HepG2 (cell line): Measurements from ENCODE around the gene ARHGAP20. TPM values are rescaled to one million over a fixed set of nuclear protein-coding genes. Genes with fewer than 3 reads are reported as not detected.
A peak's percentile ranks its signal among the peaks of the same experiment; 100 is the strongest.

ENCODE experiments used
- ATAC-seq: fragments of 200-7000 bp; cut with Tn5 transposase; 3 replicates; pipeline ENCODE4 v1.9.1; 2020; ENCODE audit warnings: mild to moderate bottlenecking, moderate library complexity
- BruUV-seq: library from RNA; stranded (reverse); fragments of 400-500 nt; replicated peaks from 2 replicates; lab custom pipeline; 2021; lab: Mats Ljungman, UMichigan
- CTCF ChIA-PET: fragments of 300-600 bp; formaldehyde crosslinking; extraction: SDS; loops from one replicate; lab custom pipeline; 2021; ENCODE audit warnings: low total read pairs, inconsistent platforms, low intra/inter-chr PET ratio; lab: Yijun Ruan, JAX
- POLR2A ChIA-PET: fragments of 350-600 bp; sonication (Branson Sonifier 250); formaldehyde crosslinking; loops from one replicate; lab custom pipeline; 2020; ENCODE audit warnings: antibody characterized with exemption, inconsistent platforms; lab: Yijun Ruan, JAX
- DNase-seq: peaks from one replicate; pipeline ENCODE4 v3.0.0-alpha.2; 2015; ENCODE audit warnings: low spot score
- FAIRE-seq: peaks from 3 replicates; lab custom pipeline; 2011; peaks lifted over from hg19 to GRCh38; lab: Jason Lieb, UNC
- H2AFZ ChIP-seq: one replicate; pipeline ENCODE4 v1.6.1; 2011; ENCODE audit warnings: low read length, inconsistent platforms
- H3K27ac ChIP-seq: fragments of 300-600 bp; 3 replicates; pipeline ENCODE4 v1.8.0; 2011; ENCODE audit warnings: mixed run types, mild to moderate bottlenecking, mixed read lengths, low read length, inconsistent platforms; ENCODE audit not compliant: insufficient read depth; ENCODE audit errors: extremely low read length
- H3K27me3 ChIP-seq, 2 experiments: fragments of 200-600 bp in 1 of 2; 2 replicates in 1 of 2; 3 replicates in 1 of 2; pipeline versions ENCODE4 v1.6.0 to v1.8.0; 2011; ENCODE audit warnings: low read length in 2 of 2, mild to moderate bottlenecking in 2 of 2, moderate library complexity in 2 of 2, inconsistent platforms in 1 of 2; ENCODE audit not compliant: insufficient read depth in 2 of 2, control insufficient read depth in 1 of 2
- H3K36me3 ChIP-seq, 2 experiments: fragments of 200-600 bp in 1 of 2; replicated peaks in 1 of 2; 2 replicates in 1 of 2; 3 replicates in 1 of 2; pipeline versions ENCODE4 v1.5.1 to v1.8.0; 2011; ENCODE audit warnings: low read length in 2 of 2, inconsistent platforms in 1 of 2; ENCODE audit not compliant: insufficient read depth in 2 of 2, control insufficient read depth in 1 of 2
- H3K4me1 ChIP-seq: 2 replicates; pipeline ENCODE4 v1.5.1; 2012; ENCODE audit warnings: low read length, inconsistent platforms; ENCODE audit not compliant: insufficient read depth
- H3K4me2 ChIP-seq: 2 replicates; pipeline ENCODE4 v1.6.0; 2011; ENCODE audit warnings: low read depth, low read length, inconsistent platforms
- H3K4me3 ChIP-seq, 3 experiments: fragments of 200-600 bp in 1 of 3; sonication (generic), shearing (Covaris generic) in 1 of 3; replicated peaks in 1 of 3; 2 replicates each; pipeline ENCODE4 v1.5.1; 2011 to 2016; ENCODE audit warnings: low read length in 3 of 3, inconsistent platforms in 2 of 3, low read depth in 2 of 3, mild to moderate bottlenecking in 2 of 3, control low read depth in 1 of 3, mixed read lengths in 1 of 3; ENCODE audit not compliant: insufficient read depth in 1 of 3
- H3K79me2 ChIP-seq: one replicate; pipeline ENCODE4 v1.6.1; 2011; ENCODE audit warnings: low read length, inconsistent platforms; ENCODE audit not compliant: insufficient read depth
- H3K9ac ChIP-seq: 2 replicates; pipeline ENCODE4 v1.6.0; 2011; ENCODE audit warnings: mild to moderate bottlenecking, low read depth, low read length, inconsistent platforms; ENCODE audit not compliant: insufficient read depth
- H3K9me3 ChIP-seq: 2 replicates; pipeline ENCODE4 v1.5.1; 2012; ENCODE audit warnings: mild to moderate bottlenecking, low read length
- H4K20me1 ChIP-seq: 2 replicates; pipeline ENCODE4 v1.6.0; 2011; ENCODE audit warnings: inconsistent platforms, mild to moderate bottlenecking, low read length, moderate library complexity; ENCODE audit not compliant: insufficient read depth
- AKAP8 ChIP-seq: sonication (generic); formaldehyde crosslinking; IDR thresholded peaks from 2 replicates; pipeline ENCODE4 v1.5.1; 2020; ENCODE audit warnings: mild to moderate bottlenecking, missing genetic modification reagents
- EZH2 ChIP-seq: conservative IDR thresholded peaks from 2 replicates; pipeline ENCODE4 v1.6.1; 2012; ENCODE audit warnings: mild to moderate bottlenecking, low read depth, low read length, moderate library complexity
- JUND ChIP-seq: sonication (generic); formaldehyde crosslinking; IDR thresholded peaks from 2 replicates; pipeline ENCODE4 v1.8.0; 2022; ENCODE audit warnings: mild to moderate bottlenecking, missing genetic modification reagents
- MAFG ChIP-seq: sonication (generic); formaldehyde crosslinking; IDR thresholded peaks from 2 replicates; pipeline ENCODE4 v1.5.1; 2020; ENCODE audit warnings: mild to moderate bottlenecking, missing genetic modification reagents
- RARA ChIP-seq: IDR thresholded peaks from 2 replicates; pipeline ENCODE4 v1.6.1; 2016; ENCODE audit warnings: missing genetic modification reagents, missing compliant biosample characterization
- ZNF354B ChIP-seq: sonication (generic); formaldehyde crosslinking; IDR thresholded peaks from 2 replicates; pipeline ENCODE4 v1.8.0; 2022; ENCODE audit warnings: mild to moderate bottlenecking, missing genetic modification reagents
- WGBS: methylation state at CpG from one replicate; pipeline ENCODE4 v1.1.6; 2017; ENCODE audit warnings: low lambda C conversion rate; 5-methylcytosine and 5-hydroxymethylcytosine counted together
- in situ Hi-C: cut with HindIII; loops from 2 replicates; pipeline ENCODE4 v1.10.0; 2017; ENCODE audit warnings: low pct_unique_long_range_greater_than_20kb; ENCODE audit not compliant: extremely low pct_ligation_motif_present
- intact Hi-C: fragments of 100-400 bp; cut with micrococcal nuclease; formaldehyde crosslinking; loops from one replicate; pipeline ENCODE4 v1.10.0; 2022; ENCODE audit not compliant: unreplicated experiment
- polyA plus RNA-seq, 8 experiments: library from polyadenylated mRNA; depleted of rRNA in 3 of 8; stranded (reverse) in 7 of 8; unstranded in 1 of 8; fragments of >200 nt; fragmentation: Illumina TruSeq in 4 of 8; extraction: Trizol in 4 of 8; gene quantifications; 2 replicates each; pipeline versions ENCODE4 v1.2.1 to v1.2.3, GENCODE V29; 2011 to 2016; ENCODE audit warnings: low read depth in 4 of 8, missing spikeins in 1 of 8, mixed read lengths in 1 of 8; ENCODE audit not compliant: insufficient read depth in 1 of 8
- total RNA-seq, 5 experiments: library from RNA; depleted of rRNA; stranded (reverse); fragments of >200 nt; fragmentation: Illumina TruSeq; extraction: Trizol; gene quantifications; 2 replicates each; pipeline ENCODE4 v1.2.3, GENCODE V29; 2016; ENCODE audit warnings: low read depth in 1 of 5

ARHGAP20 gene
- total and polyA plus RNA-seq, 2 of the 13 experiments (the other 11 are each of a cell fraction or from before 2014, with no cell fraction given), result not detected

- Histone ChIP-seq H3K9me3 (no peaks in the 10 kb centered on the region), H3K4me2 (no peak overlapping the region), H2AFZ (no peak overlapping the region), H4K20me1 (no peaks in the 10 kb centered on the region), H3K27me3 (peaks cover 2 to 44% of the 10 kb centered on the region in 2 experiments; a peak in 3 of 5 replicates), H3K36me3 (no peaks in the 10 kb centered on the region), H3K4me1 (no peaks in the 10 kb centered on the region), H3K79me2 (no peaks in the 10 kb centered on the region), H3K4me3 (no peak overlapping the region), H3K9ac (no peak overlapping the region), H3K27ac (no peak overlapping the region)
- in situ Hi-C loops, result no loop called here
- 32% methylated on average over 20 of the region's 33 CpGs for WGBS
- no peak for FAIRE-seq
- ChIA-PET CTCF (no interaction called here), POLR2A (no interaction called here)
- intact Hi-C loops, result no loop called here
- ATAC-seq, result no peak
- TF ChIP-seq MAFG (CRISPR knock-in tag) (no peak), RARA (CRISPR knock-in tag) (peak; percentile 45), EZH2 (0 out of 2 replicates have a peak, but pooled peaks have one; percentile 34), ZNF354B (CRISPR knock-in tag) (no peak)
- BruUV-seq, result no TSS peak
- peak; percentile 9 for DNase-seq
These were observed 1.4 kb downstream of the ARHGAP20 start for GRCh38 chr11:110710628-110711381.

- no peak for TF ChIP-seq JUND (CRISPR knock-in tag)
- no peak for TF ChIP-seq AKAP8 (CRISPR knock-in tag)
- Histone ChIP-seq H3K4me1 (no peaks in the 10 kb centered on the region), H3K4me3 (no peak overlapping the region), H3K27me3 (peaks cover 0 to 5% of the 10 kb centered on the region in 2 experiments; a peak in 1 of 5 replicates), H4K20me1 (no peaks in the 10 kb centered on the region), H3K79me2 (no peaks in the 10 kb centered on the region), H2AFZ (no peak overlapping the region), H3K9me3 (no peaks in the 10 kb centered on the region), H3K9ac (no peak overlapping the region), H3K27ac (no peak overlapping the region), H3K36me3 (no peaks in the 10 kb centered on the region), H3K4me2 (no peak overlapping the region)
- DNase-seq (no peak), FAIRE-seq (no peak), ATAC-seq (no peak)
- intact Hi-C loops, result no loop called here
- CTCF ChIA-PET, result no interaction called here
- BruUV-seq, result no TSS peak
- 3% methylated on average over 5 of the region's 5 CpGs for WGBS
- in situ Hi-C loops, result no loop called here
- POLR2A ChIA-PET, result no interaction called here
These were observed 7.9 kb downstream of the ARHGAP20 start for GRCh38 chr11:110704210-110704864.
